ENCODE measurements around the gene NSG1.

DNA sequence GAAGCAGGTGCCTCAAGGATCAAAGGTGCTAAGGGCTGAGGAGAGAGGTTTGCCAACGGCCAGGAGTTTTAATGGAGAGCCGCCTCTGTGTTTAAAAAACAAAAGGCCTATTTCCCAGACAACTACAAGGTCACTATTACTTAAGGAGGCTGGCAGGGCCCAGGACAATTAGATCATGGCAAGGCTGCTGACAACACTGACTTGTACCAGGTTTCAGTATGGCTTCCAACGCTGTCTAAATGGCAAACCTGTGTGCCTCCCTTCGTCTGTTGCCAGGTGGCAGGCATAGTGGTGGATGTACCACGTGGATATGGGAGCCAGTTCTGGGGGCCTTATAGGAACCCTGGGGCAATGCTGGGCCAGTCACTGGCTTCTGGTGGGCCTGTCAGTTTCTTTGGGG, 41.0 kb downstream of the NSG1 start:
- TF ChIP-seq, protein P1, sequence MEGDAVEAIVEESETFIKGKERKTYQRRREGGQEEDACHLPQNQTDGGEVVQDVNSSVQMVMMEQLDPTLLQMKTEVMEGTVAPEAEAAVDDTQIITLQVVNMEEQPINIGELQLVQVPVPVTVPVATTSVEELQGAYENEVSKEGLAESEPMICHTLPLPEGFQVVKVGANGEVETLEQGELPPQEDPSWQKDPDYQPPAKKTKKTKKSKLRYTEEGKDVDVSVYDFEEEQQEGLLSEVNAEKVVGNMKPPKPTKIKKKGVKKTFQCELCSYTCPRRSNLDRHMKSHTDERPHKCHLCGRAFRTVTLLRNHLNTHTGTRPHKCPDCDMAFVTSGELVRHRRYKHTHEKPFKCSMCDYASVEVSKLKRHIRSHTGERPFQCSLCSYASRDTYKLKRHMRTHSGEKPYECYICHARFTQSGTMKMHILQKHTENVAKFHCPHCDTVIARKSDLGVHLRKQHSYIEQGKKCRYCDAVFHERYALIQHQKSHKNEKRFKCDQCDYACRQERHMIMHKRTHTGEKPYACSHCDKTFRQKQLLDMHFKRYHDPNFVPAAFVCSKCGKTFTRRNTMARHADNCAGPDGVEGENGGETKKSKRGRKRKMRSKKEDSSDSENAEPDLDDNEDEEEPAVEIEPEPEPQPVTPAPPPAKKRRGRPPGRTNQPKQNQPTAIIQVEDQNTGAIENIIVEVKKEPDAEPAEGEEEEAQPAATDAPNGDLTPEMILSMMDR (IDR thresholded peaks at IDR 0.05; ENCODE audit: low read depth, low read length, poor library complexity, severe bottlenecking): no peak
- TF ChIP-seq EZH2phosphoT487 (IDR thresholded peaks at IDR 0.05; ENCODE audit: borderline replicate concordance, low read length): no peak

Data from DOHH2 (cell line).